Fibroblast of villous mesenchyme (primary cell): Measurements from ENCODE around the gene TELO2. TPM values are rescaled to one million over a fixed set of nuclear protein-coding genes. Genes with fewer than 3 reads are reported as not detected.
A peak's percentile ranks its signal among the peaks of the same experiment; 100 is the strongest.
"Not testable (repeated sequence)": the region's sequence is repeated elsewhere in the genome, so short reads cannot be mapped to it uniquely, and the experiment has no call there.

ENCODE experiments used
- DNase-seq: peaks from one replicate; pipeline ENCODE4 v3.0.0-alpha.2; 2010; ENCODE audit warnings: low read depth
- H3K4me3 ChIP-seq: 2 replicates; pipeline ENCODE4 v1.5.1; 2011; ENCODE audit warnings: low read depth, mild to moderate bottlenecking, low read length
- total RNA-seq: library from RNA; depleted of rRNA; stranded (reverse); fragments of >200 nt; gene quantifications from 2 replicates; pipeline ENCODE4 v1.2.3, GENCODE V29; 2012
- TF ChIP-seq, protein P1 (sequence below): IDR thresholded peaks from 2 replicates; pipeline ENCODE4 v1.5.1; 2012; ENCODE audit warnings: low read depth, mild to moderate bottlenecking, low read length; ENCODE audit not compliant: insufficient read depth

The TELO2 gene
- total RNA-seq, 1 donor, result 21.6 TPM

DNA sequence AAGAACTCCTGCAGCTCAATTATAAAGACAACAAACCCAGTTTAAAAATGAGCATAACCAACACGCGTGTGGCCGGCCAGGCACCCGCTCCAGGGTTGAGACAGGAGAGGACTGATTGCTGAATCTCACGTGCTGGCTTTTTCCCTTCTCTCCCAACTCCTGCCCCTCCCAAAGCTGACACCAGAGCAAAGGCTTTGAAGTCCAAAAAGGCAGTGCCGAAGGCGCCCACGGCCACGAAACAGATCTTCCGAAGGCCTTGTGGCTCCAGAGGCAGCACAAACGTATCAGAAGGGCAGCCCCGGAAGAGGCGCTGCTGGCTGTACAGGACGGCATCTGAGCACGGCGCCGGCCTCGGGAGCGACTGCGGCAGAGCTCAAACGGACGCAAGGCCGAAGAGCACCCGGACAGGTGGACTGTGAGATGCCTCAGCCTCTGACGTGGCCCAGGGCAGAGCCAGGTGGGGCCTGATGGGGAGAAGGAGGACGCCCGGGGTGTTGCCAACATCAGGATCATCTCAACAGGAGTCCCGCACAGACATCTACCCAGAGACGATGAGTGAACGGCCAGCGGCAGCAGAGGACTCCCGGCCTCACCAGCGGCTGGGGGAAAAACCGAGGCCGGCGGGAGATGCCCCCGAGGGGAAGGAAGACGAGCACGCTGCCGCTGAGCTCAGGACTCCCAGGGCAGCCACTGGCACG is 28.8 kb upstream of the TELO2 start:
- DNase-seq, result no peak
- TF ChIP-seq, protein P1, sequence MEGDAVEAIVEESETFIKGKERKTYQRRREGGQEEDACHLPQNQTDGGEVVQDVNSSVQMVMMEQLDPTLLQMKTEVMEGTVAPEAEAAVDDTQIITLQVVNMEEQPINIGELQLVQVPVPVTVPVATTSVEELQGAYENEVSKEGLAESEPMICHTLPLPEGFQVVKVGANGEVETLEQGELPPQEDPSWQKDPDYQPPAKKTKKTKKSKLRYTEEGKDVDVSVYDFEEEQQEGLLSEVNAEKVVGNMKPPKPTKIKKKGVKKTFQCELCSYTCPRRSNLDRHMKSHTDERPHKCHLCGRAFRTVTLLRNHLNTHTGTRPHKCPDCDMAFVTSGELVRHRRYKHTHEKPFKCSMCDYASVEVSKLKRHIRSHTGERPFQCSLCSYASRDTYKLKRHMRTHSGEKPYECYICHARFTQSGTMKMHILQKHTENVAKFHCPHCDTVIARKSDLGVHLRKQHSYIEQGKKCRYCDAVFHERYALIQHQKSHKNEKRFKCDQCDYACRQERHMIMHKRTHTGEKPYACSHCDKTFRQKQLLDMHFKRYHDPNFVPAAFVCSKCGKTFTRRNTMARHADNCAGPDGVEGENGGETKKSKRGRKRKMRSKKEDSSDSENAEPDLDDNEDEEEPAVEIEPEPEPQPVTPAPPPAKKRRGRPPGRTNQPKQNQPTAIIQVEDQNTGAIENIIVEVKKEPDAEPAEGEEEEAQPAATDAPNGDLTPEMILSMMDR, result no peak
- no peak overlapping the region for H3K4me3 ChIP-seq

DNA sequence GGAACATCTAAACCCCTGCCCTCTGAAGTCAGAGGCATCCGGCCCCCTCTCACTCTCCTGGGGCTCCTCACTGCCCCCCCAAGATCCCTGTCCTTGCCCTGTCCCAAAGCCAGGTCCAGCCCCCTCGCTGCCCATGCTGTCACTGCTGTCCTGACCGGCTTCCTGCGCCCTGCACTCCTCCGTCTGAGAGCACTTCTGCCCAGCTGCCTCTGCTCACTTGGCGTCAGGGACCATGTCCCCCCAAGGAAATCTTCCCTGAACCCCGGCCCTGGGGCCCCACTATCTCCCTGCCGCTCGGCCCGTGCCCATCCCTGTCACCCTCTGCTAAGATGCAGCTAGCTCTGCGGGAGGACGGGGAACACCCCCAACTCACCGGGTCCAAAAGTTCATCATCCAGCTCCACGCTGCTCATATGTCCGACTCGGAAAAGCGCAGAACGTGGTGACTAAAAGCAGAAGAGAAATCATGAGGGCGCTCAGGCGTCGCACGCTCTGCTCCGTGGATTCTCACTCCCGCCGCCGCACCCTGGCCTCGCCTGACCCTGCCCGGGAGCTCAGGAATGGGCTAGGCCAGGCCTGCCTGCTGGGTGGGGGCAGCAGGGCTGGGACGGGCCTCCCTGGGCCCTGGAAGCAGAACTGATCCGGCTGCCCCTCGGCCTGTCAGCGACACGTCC is 28.1 kb upstream of the TELO2 start:
- TF ChIP-seq, protein P1, result no peak
- DNase-seq, result no peak
- no peak overlapping the region for H3K4me3 ChIP-seq

GRCh38 chr16:1465567-1465915 is 27.6 kb upstream of the TELO2 start:
- DNase-seq, result no peak
- H3K4me3 ChIP-seq, result no peak overlapping the region
- TF ChIP-seq, protein P1, result no peak

GRCh38 chr16:1466054-1466453 is 27.1 kb upstream of the TELO2 start:
- DNase-seq, result no peak
- no peak overlapping the region for H3K4me3 ChIP-seq
- TF ChIP-seq, protein P1, result no peak

- no peak overlapping the region for H3K4me3 ChIP-seq
- no peak for DNase-seq
- TF ChIP-seq, protein P1, result no peak
These were observed 26.1 kb upstream of the TELO2 start for GRCh38 chr16:1466968-1467521.

DNA sequence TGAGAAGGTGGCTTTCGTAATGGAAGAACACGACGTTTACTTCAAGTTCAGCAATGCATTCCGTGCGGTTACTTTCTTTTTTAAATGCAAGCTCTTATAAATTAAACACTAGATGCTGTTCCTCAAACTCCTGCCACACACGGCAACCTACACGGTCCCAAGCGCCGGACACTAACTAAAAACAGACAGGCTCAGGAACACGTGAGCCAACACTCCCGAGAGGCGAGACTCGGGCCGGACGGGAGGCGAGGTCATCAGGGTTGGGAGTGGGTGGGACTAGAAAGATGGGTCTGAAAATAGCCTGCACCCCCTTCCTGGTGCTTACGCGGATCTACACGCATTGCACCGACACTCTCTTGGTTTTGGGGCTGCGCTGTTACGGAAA is 24.7 kb upstream of the TELO2 start:
- DNase-seq, result peak; percentile 16
- TF ChIP-seq, protein P1, result no peak

GRCh38 chr16:1469141-1469540 is 24.0 kb upstream of the TELO2 start:
- DNase-seq, H3K4me3 ChIP-seq: not testable (repeated sequence)

More for the DNA sequence above, 24.7 kb upstream of the TELO2 start:
- no peak overlapping the region for H3K4me3 ChIP-seq
